Measurements from ENCODE around the gene RALB. TPM values are rescaled to one million over a fixed set of nuclear protein-coding genes. Genes with fewer than 3 reads are reported as not detected.

The RALB gene
- total and polyA plus RNA-seq, 2 of the 4 experiments (the other 2 are of a cell fraction) = 53.6 to 54.7 TPM

GRCh38 chr2:120254178-120254577 is 1.5 kb downstream of the RALB start:
- intact Hi-C loops (cut with micrococcal nuclease) = loop anchor here (5.0 kb wide), 1 partner anchor 423 kb away; no protein-coding TSS in a partner anchor
- no peak overlapping the region for H4K8ac ChIP-seq (ENCODE audit: low read depth in 2 of 2, low read length in 2 of 2)
- CTCF ChIA-PET = no interaction called here
- H4K5ac ChIP-seq (ENCODE audit: low read depth, low read length) = no peak overlapping the region
- H2AFZ ChIP-seq (replicated peaks; ENCODE audit: low read length, poor library complexity) = no peak overlapping the region
- peaks cover 5% of the 10 kb centered on the region; the same call in 1 of the 2 replicates for H3K4me1 ChIP-seq (ENCODE audit: control insufficient read depth, insufficient read depth, low read length)
- H3K9ac ChIP-seq (ENCODE audit: low read depth, low read length) = no peak overlapping the region
- peaks cover 14% of the 10 kb centered on the region; the same call in 1 of the 2 replicates for H3K9me1 ChIP-seq (ENCODE audit: insufficient read depth, low read length)
- H3K23ac ChIP-seq (ENCODE audit: low read depth, low read length) = peak overlapping the region; percentile 91
- peaks cover 9% of the 10 kb centered on the region; the same call in 1 of the 2 replicates for H3K27me3 ChIP-seq (ENCODE audit: control insufficient read depth, insufficient read depth, low read length)
- no CpG with 5 or more reads among the region's 8 CpGs for WGBS, 2 experiments (ENCODE audit: extremely low coverage in 2 of 2, insufficient read length in 1 of 2)
- H3K56ac ChIP-seq (ENCODE audit: extremely low read depth, insufficient read depth, low read length) = no peak overlapping the region
- H2BK20ac ChIP-seq (ENCODE audit: low read depth, low read length) = no peak overlapping the region
- H2AK5ac ChIP-seq (ENCODE audit: low read depth, low read length) = no peak overlapping the region
- peaks cover 42% of the 10 kb centered on the region for H4K20me1 ChIP-seq (ENCODE audit: insufficient read depth, low read length)
- no peak overlapping the region for H3K14ac ChIP-seq (replicated peaks; ENCODE audit: low read depth, low read length)
- DNase-seq = peak; percentile 25
- peak overlapping the region; percentile 93 for H3K4me2 ChIP-seq (ENCODE audit: low read depth, low read length)
- dilution Hi-C loops (cut with HindIII; ENCODE audit: low sequenced_read_pairs, unreplicated experiment) = no loop called here
- H3K18ac ChIP-seq (ENCODE audit: low read depth, low read length) = no peak overlapping the region
- no peak for TF ChIP-seq POLR2A (IDR thresholded peaks at IDR 0.05; ENCODE audit: low read depth, low read length)
- TF ChIP-seq RAD21 (IDR thresholded peaks at IDR 0.05; ENCODE audit: low read length) = no peak
- no peak for TF ChIP-seq FOS (IDR thresholded peaks at IDR 0.05; ENCODE audit: low read depth, low read length)
- TF ChIP-seq SMC3 (IDR thresholded peaks at IDR 0.05; ENCODE audit: low read depth, low read length) = no peak
- TF ChIP-seq MAZ (IDR thresholded peaks at IDR 0.05; ENCODE audit: borderline replicate concordance, low read depth, low read length) = no peak
- H3K36me3 ChIP-seq (ENCODE audit: control insufficient read depth, insufficient read depth, low read length) = no peaks in the 10 kb centered on the region
- peak overlapping the region; percentile 74 for H3K4me3 ChIP-seq (ENCODE audit: insufficient read depth, low read depth, low read length)
- H3K79me1 ChIP-seq (ENCODE audit: low read depth in 1 of 2, low read length in 2 of 2) = peaks cover 4 to 52% of the 10 kb centered on the region in 2 experiments
- H2BK120ac ChIP-seq (ENCODE audit: low read depth, low read length) = no peak overlapping the region
- no peak overlapping the region for H3K4ac ChIP-seq (ENCODE audit: low read depth, low read length)
- no peaks in the 10 kb centered on the region for H3K9me3 ChIP-seq (ENCODE audit: control insufficient read depth, insufficient read depth, low read length)
- in situ Hi-C loops (cut with MboI; ENCODE audit: low sequenced_read_pairs) = no loop called here
- ATAC-seq (ENCODE audit: low read depth) = no peak
- no peak overlapping the region for H2BK15ac ChIP-seq (ENCODE audit: low read depth, low read length)
- H3K27ac ChIP-seq (ENCODE audit: insufficient read depth, low read length) = no peak overlapping the region
- no peak overlapping the region for H2BK5ac ChIP-seq (ENCODE audit: low read depth, low read length, poor library complexity, severe bottlenecking)
- H4K91ac ChIP-seq (ENCODE audit: insufficient read depth, low read depth, low read length) = no peak overlapping the region
- POLR2A ChIA-PET (ENCODE audit: unreplicated experiment) = no interaction called here
- no peak overlapping the region for H2AK9ac ChIP-seq (replicated peaks; ENCODE audit: low read depth, low read length, poor library complexity)
- BruUV-seq (replicated peaks) = TSS peak; percentile 28
